ENCODE results near the gene CER1.

DNA sequence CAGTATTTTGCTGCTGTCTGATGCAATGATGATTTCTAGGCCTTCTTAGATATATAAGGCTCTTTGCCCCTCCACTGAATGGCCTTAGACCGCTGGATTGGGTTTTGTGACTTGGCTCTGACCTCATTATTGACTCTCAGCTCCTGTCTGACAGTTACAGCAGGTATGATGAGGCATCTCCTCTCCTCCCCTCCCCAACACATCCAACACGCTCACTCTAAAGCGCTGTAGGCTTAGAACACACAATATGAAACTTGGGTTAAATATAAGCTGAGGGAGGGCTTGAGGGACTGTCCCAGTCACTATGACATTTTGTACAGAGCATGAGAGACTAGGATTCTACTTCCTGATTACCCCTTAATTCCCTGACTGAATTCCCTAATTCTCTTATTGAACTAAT is 18.8 kb upstream of the CER1 start:
- TF ChIP-seq CTCF (IDR thresholded peaks at IDR 0.05), result no peak
- no peak for TF ChIP-seq POLR2A (IDR thresholded peaks at IDR 0.05)

All from testis (tissue), 2 donors.